GM23338 (cell line): ENCODE measurements around the gene EZH2. TPM values are rescaled to one million over a fixed set of nuclear protein-coding genes. Genes with fewer than 3 reads are reported as not detected.

Experiments used
- ATAC-seq: fragments of 200-7000 bp; cut with Tn5 transposase; 3 replicates; pipeline ENCODE4 v1.9.1; 2020
- DNase-seq: peaks from one replicate; pipeline ENCODE4 v3.0.0-alpha.2; 2015; ENCODE audit warnings: low spot score
- H2AFZ ChIP-seq: fragments of 200-600 bp; sonication (generic); 2 replicates; pipeline ENCODE4 v1.8.0; 2016; ENCODE audit warnings: antibody characterized with exemption, mild to moderate bottlenecking, moderate library complexity
- H3F3A ChIP-seq: fragments of 200-600 bp; sonication (generic); replicated peaks from 2 replicates; pipeline ENCODE4 v1.8.0; 2017; ENCODE audit warnings: antibody characterized with exemption, mixed run types, low read depth
- H3K27ac ChIP-seq: fragments of 200-600 bp; sonication (generic); 2 replicates; pipeline ENCODE4 v1.6.1; 2016; ENCODE audit warnings: low read depth
- H3K27me3 ChIP-seq: fragments of 200-600 bp; sonication (generic); 2 replicates; pipeline ENCODE4 v1.8.0; 2016; ENCODE audit warnings: mild to moderate bottlenecking, mixed run types, moderate library complexity; ENCODE audit not compliant: insufficient read depth
- H3K36me3 ChIP-seq: fragments of 200-600 bp; sonication (generic); 2 replicates; pipeline ENCODE4 v1.8.0; 2016; ENCODE audit warnings: mild to moderate bottlenecking; ENCODE audit not compliant: insufficient read depth
- H3K4me1 ChIP-seq: fragments of 200-600 bp; sonication (generic); 2 replicates; pipeline ENCODE4 v1.8.0; 2016; ENCODE audit warnings: mild to moderate bottlenecking, moderate library complexity; ENCODE audit not compliant: insufficient read depth
- H3K4me2 ChIP-seq: fragments of 200-600 bp; sonication (generic); 2 replicates; pipeline ENCODE4 v1.7.1; 2017; ENCODE audit warnings: mixed run types
- H3K4me3 ChIP-seq: fragments of 200-600 bp; sonication (generic); 2 replicates; pipeline ENCODE4 v1.6.1; 2016; ENCODE audit warnings: mixed run types
- H3K79me2 ChIP-seq: fragments of 200-600 bp; sonication (generic); replicated peaks from 2 replicates; pipeline ENCODE4 v1.8.0; 2017; ENCODE audit warnings: mild to moderate bottlenecking; ENCODE audit not compliant: insufficient read depth
- H3K9me2 ChIP-seq: fragments of 200-600 bp; sonication (generic); 2 replicates; pipeline ENCODE4 v1.8.0; 2017; ENCODE audit not compliant: insufficient read depth
- H4K20me1 ChIP-seq: fragments of 200-600 bp; sonication (generic); replicated peaks from 2 replicates; pipeline ENCODE4 v1.8.0; 2017; ENCODE audit warnings: mild to moderate bottlenecking; ENCODE audit not compliant: insufficient read depth
- H3K27ac Mint-ChIP-seq: 2 replicates; pipeline ENCODE4 v1.8.0; 2020; ENCODE audit warnings: inconsistent platforms, mild to moderate bottlenecking, moderate library complexity, mixed read lengths
- H3K27me3 Mint-ChIP-seq: 3 replicates; pipeline ENCODE4 v1.8.0; 2022; ENCODE audit warnings: low read depth, mild to moderate bottlenecking, moderate library complexity, mixed read lengths, inconsistent platforms; ENCODE audit not compliant: insufficient read depth, poor library complexity
- H3K36me3 Mint-ChIP-seq: 3 replicates; pipeline ENCODE4 v1.8.0; 2021; ENCODE audit warnings: low read depth, mild to moderate bottlenecking, inconsistent platforms, moderate library complexity, mixed read lengths
- H3K4me1 Mint-ChIP-seq: 3 replicates; pipeline ENCODE4 v1.8.0; 2020; ENCODE audit warnings: mild to moderate bottlenecking, inconsistent platforms, mixed read lengths
- H3K4me3 Mint-ChIP-seq: 3 replicates; pipeline ENCODE4 v1.8.0; 2021; ENCODE audit warnings: moderate library complexity, mild to moderate bottlenecking, inconsistent platforms, mixed read lengths
- H3K9me3 Mint-ChIP-seq: 3 replicates; pipeline ENCODE4 v1.8.0; 2020; ENCODE audit warnings: moderate library complexity, mild to moderate bottlenecking, inconsistent platforms, mixed read lengths
- EZH2 ChIP-seq: fragments of 200-600 bp; sonication (generic); IDR thresholded peaks from one replicate; pipeline ENCODE4 v1.8.0; 2017; ENCODE audit warnings: antibody characterized with exemption, mild to moderate bottlenecking, low read depth; ENCODE audit not compliant: unreplicated experiment
- EZH2phosphoT487 ChIP-seq: fragments of 200-600 bp; sonication (generic); IDR thresholded peaks from one replicate; pipeline ENCODE4 v1.8.1; 2018; ENCODE audit warnings: antibody characterized with exemption; ENCODE audit not compliant: unreplicated experiment
- JUNB ChIP-seq: IDR thresholded peaks from one replicate; pipeline ENCODE4 v1.6.1; 2016; ENCODE audit warnings: antibody characterized with exemption; ENCODE audit not compliant: unreplicated experiment
- REST ChIP-seq: IDR thresholded peaks from one replicate; pipeline ENCODE4 v1.6.1; 2018; ENCODE audit warnings: antibody characterized with exemption; ENCODE audit not compliant: unreplicated experiment
- ZNF114 ChIP-seq: fragments of 250-450 bp; sonication (Bioruptor Pico); IDR thresholded peaks from 2 replicates; pipeline ENCODE4 v1.5.0; 2020; ENCODE audit warnings: mild to moderate bottlenecking, moderate library complexity
- polyA plus RNA-seq: library from polyadenylated mRNA; unstranded; fragments of >200 nt; fragmentation: Nextera tagmentation; extraction: Ambion mirVana; gene quantifications from 2 replicates; pipeline ENCODE4 v1.2.1, GENCODE V29; 2016
- total RNA-seq: library from RNA; depleted of rRNA; stranded (reverse); fragments of >200 nt; shearing (Covaris generic); gene quantifications from 2 replicates; pipeline ENCODE4 v1.2.3, GENCODE V29; 2014
- TF ChIP-seq, protein P1 (sequence below), 2 experiments: fragments of 200-600 bp in 1 of 2; sonication (generic) in 1 of 2; conservative IDR thresholded peaks; 2 replicates each; pipeline versions ENCODE4 v1.5.1 to v1.6.1; 2016 to 2017; ENCODE audit warnings: antibody characterized with exemption in 2 of 2, low read depth in 2 of 2, mild to moderate bottlenecking in 2 of 2, moderate library complexity in 1 of 2
- TF ChIP-seq, protein P2 (sequence below): IDR thresholded peaks from 2 replicates; pipeline ENCODE4 v1.6.1; 2016; ENCODE audit warnings: antibody characterized with exemption

The EZH2 gene
- total and polyA plus RNA-seq, 2 experiments from 2014 or later: 33.9 to 38.6 TPM

GRCh38 chr7:148883266-148884048, 634 bp downstream of the EZH2 start (continued):
- no peak for TF ChIP-seq REST
- TF ChIP-seq, protein P1, sequence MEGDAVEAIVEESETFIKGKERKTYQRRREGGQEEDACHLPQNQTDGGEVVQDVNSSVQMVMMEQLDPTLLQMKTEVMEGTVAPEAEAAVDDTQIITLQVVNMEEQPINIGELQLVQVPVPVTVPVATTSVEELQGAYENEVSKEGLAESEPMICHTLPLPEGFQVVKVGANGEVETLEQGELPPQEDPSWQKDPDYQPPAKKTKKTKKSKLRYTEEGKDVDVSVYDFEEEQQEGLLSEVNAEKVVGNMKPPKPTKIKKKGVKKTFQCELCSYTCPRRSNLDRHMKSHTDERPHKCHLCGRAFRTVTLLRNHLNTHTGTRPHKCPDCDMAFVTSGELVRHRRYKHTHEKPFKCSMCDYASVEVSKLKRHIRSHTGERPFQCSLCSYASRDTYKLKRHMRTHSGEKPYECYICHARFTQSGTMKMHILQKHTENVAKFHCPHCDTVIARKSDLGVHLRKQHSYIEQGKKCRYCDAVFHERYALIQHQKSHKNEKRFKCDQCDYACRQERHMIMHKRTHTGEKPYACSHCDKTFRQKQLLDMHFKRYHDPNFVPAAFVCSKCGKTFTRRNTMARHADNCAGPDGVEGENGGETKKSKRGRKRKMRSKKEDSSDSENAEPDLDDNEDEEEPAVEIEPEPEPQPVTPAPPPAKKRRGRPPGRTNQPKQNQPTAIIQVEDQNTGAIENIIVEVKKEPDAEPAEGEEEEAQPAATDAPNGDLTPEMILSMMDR (conservative IDR thresholded peaks at IDR 0.05; ENCODE audit: low read depth in 2 of 2): no peak
- TF ChIP-seq EZH2phosphoT487: no peak
- TF ChIP-seq JUNB: no peak
- no peak for TF ChIP-seq EZH2

DNA sequence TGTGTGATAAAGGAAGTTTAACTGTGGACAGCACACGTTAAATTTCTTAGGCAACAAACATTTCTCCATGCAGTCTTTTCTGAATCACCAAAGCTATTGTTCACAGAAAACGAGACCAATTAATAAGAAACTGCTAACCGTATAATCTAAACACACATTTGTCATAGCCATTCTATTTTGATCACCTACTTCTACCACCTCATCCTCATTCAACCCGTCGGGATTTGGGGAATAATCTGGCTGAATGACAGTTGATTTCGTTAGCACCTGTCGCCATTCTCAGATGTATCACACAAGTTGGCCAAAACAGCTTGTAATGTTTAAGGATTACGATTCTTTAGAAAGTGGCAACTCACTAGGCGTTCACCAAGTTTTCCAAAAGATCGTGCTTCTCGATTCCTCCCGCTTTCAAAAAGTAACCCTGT, 1.2 kb downstream of the EZH2 start:
- Histone ChIP-seq H3K4me3 (peak overlapping the region; percentile 78), H2AFZ (peak overlapping the region; percentile 73; the same call in 1 of the 2 replicates), H3K4me2 (peak overlapping the region; percentile 94), H4K20me1 (peaks cover 23% of the 10 kb centered on the region; the same call in 1 of the 2 replicates), H3K27ac (no peak overlapping the region), H3K27me3 (peaks cover 9% of the 10 kb centered on the region), H3K79me2 (peaks cover 53% of the 10 kb centered on the region), H3K36me3 (no peaks in the 10 kb centered on the region), H3F3A (peaks cover 9% of the 10 kb centered on the region; the same call in 1 of the 2 replicates), H3K9me2 (no peaks in the 10 kb centered on the region), H3K4me1 (peaks cover 7% of the 10 kb centered on the region)
- ATAC-seq (no peak), DNase-seq (no peak)
- H3K4me1 Mint-ChIP-seq: no peaks in the 10 kb centered on the region; the same call in 1 of the 3 replicates
- H3K4me3 Mint-ChIP-seq: peak overlapping the region; percentile 92
- H3K27ac Mint-ChIP-seq: peak overlapping the region; percentile 80
- H3K36me3 Mint-ChIP-seq: peaks cover 12% of the 10 kb centered on the region
- H3K9me3 Mint-ChIP-seq: peaks cover 5% of the 10 kb centered on the region; the same call in 2 of the 3 replicates
- peaks cover 9% of the 10 kb centered on the region for H3K27me3 Mint-ChIP-seq
- TF ChIP-seq REST (no peak), ZNF114 (no peak)
- TF ChIP-seq, protein P2, sequence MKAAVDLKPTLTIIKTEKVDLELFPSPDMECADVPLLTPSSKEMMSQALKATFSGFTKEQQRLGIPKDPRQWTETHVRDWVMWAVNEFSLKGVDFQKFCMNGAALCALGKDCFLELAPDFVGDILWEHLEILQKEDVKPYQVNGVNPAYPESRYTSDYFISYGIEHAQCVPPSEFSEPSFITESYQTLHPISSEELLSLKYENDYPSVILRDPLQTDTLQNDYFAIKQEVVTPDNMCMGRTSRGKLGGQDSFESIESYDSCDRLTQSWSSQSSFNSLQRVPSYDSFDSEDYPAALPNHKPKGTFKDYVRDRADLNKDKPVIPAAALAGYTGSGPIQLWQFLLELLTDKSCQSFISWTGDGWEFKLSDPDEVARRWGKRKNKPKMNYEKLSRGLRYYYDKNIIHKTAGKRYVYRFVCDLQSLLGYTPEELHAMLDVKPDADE: no peak
